AG08396 (cell line): ENCODE measurements around the gene FNTB.
"Not testable (repeated sequence)": the region's sequence is repeated elsewhere in the genome, so short reads cannot be mapped to it uniquely, and the experiment has no call there.

ENCODE experiments used
- DNase-seq: peaks from one replicate; pipeline ENCODE4 v3.0.0; 2012; ENCODE audit warnings: low spot score, mixed read lengths

Gene FNTB

GRCh38 chr14:65019944-65020566, 33.4 kb downstream of the FNTB start:
- DNase-seq = peak; percentile 52

GRCh38 chr14:65024957-65025356, 38.3 kb downstream of the FNTB start:
- DNase-seq = no peak

GRCh38 chr14:65025818-65026217, 39.1 kb downstream of the FNTB start:
- DNase-seq = peak; percentile 34

GRCh38 chr14:65026526-65026925, 39.8 kb downstream of the FNTB start:
- no peak for DNase-seq

- no peak for DNase-seq
Observed at GRCh38 chr14:65027127-65027799, 40.6 kb downstream of the FNTB start.

DNA sequence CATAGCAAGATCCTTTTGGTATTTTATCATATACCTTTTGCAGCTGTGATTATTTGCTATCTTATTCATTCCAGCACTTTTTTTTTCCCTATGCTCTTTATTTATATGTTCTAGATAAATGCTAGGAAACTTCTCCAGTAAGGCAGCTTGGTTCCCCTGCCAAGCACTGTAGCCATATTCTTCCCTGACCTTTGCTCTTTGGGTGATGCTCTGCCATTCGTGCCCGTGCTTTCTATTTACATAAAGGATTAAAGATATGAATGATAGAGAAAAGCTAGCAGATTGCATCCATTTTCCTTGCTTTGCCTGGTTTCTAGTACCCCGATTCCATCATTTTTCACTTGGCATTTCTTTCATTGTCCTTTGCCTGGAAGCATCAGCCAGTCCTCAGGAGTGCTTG, 42.2 kb downstream of the FNTB start:
- no peak for DNase-seq

DNA sequence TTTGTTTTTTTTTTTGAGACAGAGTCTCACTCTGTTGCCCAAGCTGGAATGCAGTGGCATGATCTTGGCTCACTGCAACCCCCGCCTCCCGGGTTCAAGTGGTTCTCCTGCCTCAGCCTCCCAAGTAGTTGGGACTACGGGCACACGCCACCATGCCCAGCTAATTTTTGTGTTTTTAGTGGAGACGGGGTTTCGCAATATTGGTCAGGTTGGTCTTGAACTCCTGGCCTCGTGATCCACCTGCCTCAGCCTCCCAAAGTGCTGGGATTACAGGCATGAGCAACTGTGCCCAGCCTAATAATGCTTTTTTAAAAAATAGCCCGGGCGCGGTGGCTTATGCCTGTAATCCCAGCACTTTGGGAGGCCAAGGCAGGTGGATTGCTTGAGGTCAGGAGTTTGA, 44.6 kb downstream of the FNTB start:
- DNase-seq = not testable (repeated sequence)

- no peak for DNase-seq
Observed at GRCh38 chr14:65032319-65032718, 45.6 kb downstream of the FNTB start.

GRCh38 chr14:65033181-65033580, 46.5 kb downstream of the FNTB start:
- DNase-seq = no peak

DNA sequence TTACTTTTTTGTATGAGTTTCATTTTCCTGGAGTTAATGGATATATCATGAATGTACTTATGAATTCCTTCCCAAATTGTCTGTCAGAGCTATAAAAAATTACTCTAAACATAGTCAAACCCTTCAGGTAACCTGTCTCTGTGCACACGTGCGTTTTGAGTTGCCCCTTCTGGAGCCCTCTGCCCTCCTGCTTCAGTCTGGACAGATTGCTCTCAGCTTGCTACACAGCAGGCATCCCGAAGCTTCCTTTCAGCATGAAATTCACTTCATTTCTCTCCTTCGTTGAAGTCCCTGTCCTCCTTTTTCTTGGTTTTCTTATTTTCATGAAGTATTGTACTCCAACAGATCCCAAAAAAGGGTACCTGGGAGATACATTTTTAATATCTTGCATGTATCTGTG, 47.3 kb downstream of the FNTB start:
- DNase-seq = no peak

GRCh38 chr14:65035049-65035448, 48.4 kb downstream of the FNTB start:
- DNase-seq = no peak

DNA sequence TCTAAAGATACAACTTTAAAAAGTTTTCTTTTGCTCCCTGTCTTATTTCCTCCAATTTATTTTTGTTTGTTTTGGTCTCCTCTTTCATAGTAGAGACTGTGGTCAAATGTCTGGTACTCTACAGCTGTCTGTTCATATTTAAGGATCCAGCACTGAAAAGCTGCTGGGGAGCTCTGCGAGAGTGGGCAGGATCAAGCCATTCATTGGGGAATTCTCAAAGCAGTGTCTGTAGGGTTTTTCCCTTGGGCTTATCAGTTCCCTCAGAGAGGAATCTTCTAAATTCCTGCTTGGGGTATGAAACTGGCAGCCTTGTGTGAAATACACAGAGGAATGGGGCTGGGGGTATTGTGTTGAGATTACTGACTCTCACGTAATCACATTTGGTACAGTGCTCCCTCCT, 52.3 kb downstream of the FNTB start:
- no peak for DNase-seq

- DNase-seq = no peak
Observed at GRCh38 chr14:65040666-65041433, 54.2 kb downstream of the FNTB start.

DNA sequence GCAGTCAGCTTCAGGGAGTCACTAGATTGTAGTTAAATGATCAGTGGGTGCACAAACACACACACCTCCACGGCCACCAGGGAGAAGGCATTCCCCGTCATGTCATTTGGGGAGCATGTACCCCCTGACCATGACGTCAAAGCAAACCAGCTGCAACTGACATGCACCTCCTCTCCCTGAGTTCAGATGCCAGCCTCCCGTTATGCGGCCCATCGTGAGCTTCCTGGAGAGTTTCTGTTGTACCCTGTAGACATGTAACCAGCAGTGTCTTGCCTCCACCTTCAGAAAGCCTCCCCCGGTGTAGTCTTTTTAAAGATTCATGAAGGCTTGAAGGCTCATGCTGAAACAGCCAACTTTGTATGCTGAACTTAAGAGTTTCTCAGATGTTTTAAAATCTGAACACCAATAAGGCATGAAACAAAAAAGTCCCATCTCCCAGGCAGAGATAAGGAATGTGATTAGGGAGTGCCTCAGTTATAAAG, 54.8 kb downstream of the FNTB start:
- DNase-seq = no peak

DNA sequence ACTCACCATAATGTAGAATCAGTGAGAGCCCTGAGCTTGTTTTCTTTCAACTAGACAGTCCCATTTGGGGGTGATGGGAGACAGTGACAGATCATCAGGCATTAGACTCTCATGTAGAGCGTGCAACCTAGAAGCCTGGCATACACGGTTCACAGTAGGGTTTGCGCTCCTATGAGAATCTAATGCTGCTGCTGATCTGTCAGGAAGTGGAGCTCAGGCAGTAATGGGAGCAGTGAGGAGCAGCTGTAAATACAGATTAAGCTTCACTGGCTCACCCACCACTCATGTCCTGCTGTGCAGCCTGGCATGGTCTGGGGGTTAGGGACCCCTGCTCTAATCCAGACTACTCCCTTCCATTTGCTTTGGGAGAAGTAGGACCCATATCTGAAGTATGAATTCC, 55.6 kb downstream of the FNTB start:
- no peak for DNase-seq

- DNase-seq = no peak
Observed at GRCh38 chr14:65042731-65043372, 56.2 kb downstream of the FNTB start.

- no peak for DNase-seq
Observed at GRCh38 chr14:65043893-65044595, 57.3 kb downstream of the FNTB start.

DNA sequence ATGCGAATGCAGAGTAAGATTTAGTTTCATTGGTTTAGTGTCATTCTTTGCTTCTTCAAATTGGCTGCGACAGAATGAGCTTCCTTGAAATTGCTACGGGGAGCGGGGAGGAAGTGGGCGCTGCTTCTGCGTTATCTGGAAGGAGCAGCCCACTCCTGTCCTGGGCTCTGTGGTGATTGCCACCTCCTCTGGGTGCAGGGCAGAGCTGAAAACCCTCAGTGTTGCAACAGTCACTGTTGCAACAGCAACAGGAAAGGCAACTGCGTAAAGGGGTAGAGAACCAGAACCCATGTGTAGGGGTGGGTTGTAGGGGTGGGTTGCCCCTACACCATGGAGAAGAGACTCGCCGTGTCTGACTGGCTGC, 57.9 kb downstream of the FNTB start:
- no peak for DNase-seq

DNA sequence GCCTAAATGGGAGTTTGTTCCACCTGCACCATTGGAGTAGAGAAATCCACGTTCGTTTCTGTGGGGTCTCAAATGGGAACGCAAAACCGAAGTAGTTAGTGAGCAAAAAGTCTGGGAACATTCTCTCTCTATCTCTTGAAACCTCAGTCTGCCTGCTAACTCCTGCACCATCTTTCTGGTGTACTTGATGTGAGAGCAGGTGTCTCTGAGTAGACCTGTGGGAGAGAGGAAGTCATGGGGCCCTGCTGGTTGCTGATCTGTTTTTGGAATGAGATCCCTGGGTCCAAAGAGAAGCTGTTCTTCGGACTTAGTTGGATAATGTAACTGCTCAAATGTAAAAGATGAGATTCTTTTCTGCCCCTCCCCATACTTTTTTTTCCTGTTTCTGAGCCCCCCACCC, 58.3 kb downstream of the FNTB start:
- no peak for DNase-seq

DNA sequence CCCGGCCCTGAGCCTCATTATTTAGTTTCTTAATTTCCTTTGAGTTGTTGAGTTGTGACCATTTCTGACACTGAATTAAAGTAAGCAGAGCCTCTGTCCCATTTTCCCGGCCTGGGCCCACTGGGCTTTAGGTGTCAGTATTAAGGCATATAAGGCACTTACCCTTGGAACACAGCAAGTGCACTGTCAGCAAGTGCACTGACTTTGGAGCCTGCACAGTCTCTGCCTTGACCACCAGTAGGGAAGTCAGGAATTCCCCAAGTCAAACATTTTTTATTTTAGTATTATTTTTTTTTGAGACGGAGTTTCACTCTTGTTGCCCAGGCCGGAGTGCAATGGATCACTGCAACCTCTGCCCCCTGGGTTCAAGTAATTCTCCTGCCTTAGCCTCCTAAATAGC, 59.0 kb downstream of the FNTB start:
- DNase-seq = no peak

- no peak for DNase-seq
Observed at GRCh38 chr14:65052832-65053231, 66.1 kb downstream of the FNTB start.

GRCh38 chr14:65053466-65053865, 66.8 kb downstream of the FNTB start:
- no peak for DNase-seq
